Measurements from ENCODE around the gene LPP. TPM values are rescaled to one million over a fixed set of nuclear protein-coding genes. Genes with fewer than 3 reads are reported as not detected.

The LPP gene
- polyA plus RNA-seq, 3 donors = 24.5 to 26.1 (median 25.4) TPM

GRCh38 chr3:188292827-188293226 lies 138.9 kb downstream of the LPP start:
- DNase-seq (ENCODE audit: low read depth in 3 of 3, low spot score in 2 of 3) = no peak

- DNase-seq (ENCODE audit: low read depth in 3 of 3, low spot score in 2 of 3) = no peak
Measured at GRCh38 chr3:188294113-188294512, 140.2 kb downstream of the LPP start.

- DNase-seq (ENCODE audit: low read depth in 3 of 3, low spot score in 2 of 3) = no peak
Measured at GRCh38 chr3:188294823-188295487, 141.0 kb downstream of the LPP start.

GRCh38 chr3:188295876-188296275 lies 141.9 kb downstream of the LPP start:
- DNase-seq (ENCODE audit: low read depth in 3 of 3, low spot score in 2 of 3) = no peak

- DNase-seq (ENCODE audit: low read depth in 3 of 3, low spot score in 2 of 3) = no peak
Measured at GRCh38 chr3:188296761-188297612, 143.0 kb downstream of the LPP start.

GRCh38 chr3:188298585-188298984 lies 144.6 kb downstream of the LPP start:
- DNase-seq (ENCODE audit: low read depth in 3 of 3, low spot score in 2 of 3) = no peak

- no peak for DNase-seq (ENCODE audit: low read depth in 3 of 3, low spot score in 2 of 3)
Measured at GRCh38 chr3:188299068-188299467, 145.1 kb downstream of the LPP start.

GRCh38 chr3:188299708-188300107 lies 145.8 kb downstream of the LPP start:
- no peak for DNase-seq (ENCODE audit: low read depth in 3 of 3, low spot score in 2 of 3)

- DNase-seq (ENCODE audit: low read depth in 3 of 3, low spot score in 2 of 3) = no peak
Measured at GRCh38 chr3:188301147-188301546, 147.2 kb downstream of the LPP start.

- no peak for DNase-seq (ENCODE audit: low read depth in 3 of 3, low spot score in 2 of 3)
Measured at GRCh38 chr3:188303286-188303799, 149.4 kb downstream of the LPP start.

- DNase-seq (ENCODE audit: low read depth in 3 of 3, low spot score in 2 of 3) = no peak
Measured at GRCh38 chr3:188303823-188304222, 149.9 kb downstream of the LPP start.

- DNase-seq (ENCODE audit: low read depth in 3 of 3, low spot score in 2 of 3) = no peak
Measured at GRCh38 chr3:188304501-188304900, 150.5 kb downstream of the LPP start.

GRCh38 chr3:188305220-188305619 lies 151.3 kb downstream of the LPP start:
- no peak for DNase-seq (ENCODE audit: low read depth in 3 of 3, low spot score in 2 of 3)

GRCh38 chr3:188306435-188307005 lies 152.6 kb downstream of the LPP start:
- no peak for DNase-seq (ENCODE audit: low read depth in 3 of 3, low spot score in 2 of 3)

GRCh38 chr3:188309437-188310269 lies 155.7 kb downstream of the LPP start:
- DNase-seq (ENCODE audit: low read depth in 3 of 3, low spot score in 2 of 3) = no peak

- no peak for DNase-seq (ENCODE audit: low read depth in 3 of 3, low spot score in 2 of 3)
Measured at GRCh38 chr3:188310270-188310710, 156.3 kb downstream of the LPP start.

GRCh38 chr3:188315553-188315952 lies 161.6 kb downstream of the LPP start:
- DNase-seq (ENCODE audit: low read depth in 3 of 3, low spot score in 2 of 3) = no peak

- DNase-seq (ENCODE audit: low read depth in 3 of 3, low spot score in 2 of 3) = no peak
Measured at GRCh38 chr3:188316021-188316722, 162.2 kb downstream of the LPP start.

- DNase-seq (ENCODE audit: low read depth in 3 of 3, low spot score in 2 of 3) = no peak
Measured at GRCh38 chr3:188316723-188317070, 162.7 kb downstream of the LPP start.

- no peak for DNase-seq (ENCODE audit: low read depth in 3 of 3, low spot score in 2 of 3)
Measured at GRCh38 chr3:188319569-188319968, 165.6 kb downstream of the LPP start.

Data from right renal cortex interstitium (tissue), 3 donors.